GM21529 (cell line): ENCODE results near the gene SYNE4.
A peak's percentile ranks its signal among the peaks of the same experiment; 100 is the strongest.

ENCODE experiments used
- ATAC-seq: cut with Tn5 transposase; IDR thresholded peaks from one replicate; pipeline ENCODE4 v1.9.1; 2021; ENCODE audit not compliant: unreplicated experiment

The SYNE4 gene

GRCh38 chr19:36026091-36026876 lies 17.7 kb upstream of the SYNE4 start:
- no peak for ATAC-seq

- no peak for ATAC-seq
These were observed 16.9 kb upstream of the SYNE4 start for GRCh38 chr19:36025541-36025940.

DNA sequence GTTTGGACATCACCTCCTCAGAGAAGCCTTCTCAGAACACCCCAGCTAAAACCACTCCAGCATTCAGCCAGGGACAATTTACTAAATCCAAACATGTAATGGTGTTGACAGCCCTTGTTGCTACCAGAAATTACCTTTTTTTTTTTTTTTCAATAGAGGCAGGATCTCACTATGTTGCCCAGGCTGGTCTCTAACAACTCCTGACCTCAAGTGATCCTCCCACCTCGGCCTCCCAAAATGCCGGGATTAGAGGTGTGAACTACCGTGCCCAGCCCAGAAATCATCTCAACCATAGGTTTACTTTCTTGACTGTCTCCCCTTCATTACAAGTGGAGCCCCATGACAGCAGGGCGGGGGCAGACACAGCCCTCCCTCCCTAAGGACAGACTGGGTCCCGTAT lies 14.8 kb upstream of the SYNE4 start:
- no peak for ATAC-seq

GRCh38 chr19:36019061-36019670 lies 10.6 kb upstream of the SYNE4 start:
- ATAC-seq, result no peak

DNA sequence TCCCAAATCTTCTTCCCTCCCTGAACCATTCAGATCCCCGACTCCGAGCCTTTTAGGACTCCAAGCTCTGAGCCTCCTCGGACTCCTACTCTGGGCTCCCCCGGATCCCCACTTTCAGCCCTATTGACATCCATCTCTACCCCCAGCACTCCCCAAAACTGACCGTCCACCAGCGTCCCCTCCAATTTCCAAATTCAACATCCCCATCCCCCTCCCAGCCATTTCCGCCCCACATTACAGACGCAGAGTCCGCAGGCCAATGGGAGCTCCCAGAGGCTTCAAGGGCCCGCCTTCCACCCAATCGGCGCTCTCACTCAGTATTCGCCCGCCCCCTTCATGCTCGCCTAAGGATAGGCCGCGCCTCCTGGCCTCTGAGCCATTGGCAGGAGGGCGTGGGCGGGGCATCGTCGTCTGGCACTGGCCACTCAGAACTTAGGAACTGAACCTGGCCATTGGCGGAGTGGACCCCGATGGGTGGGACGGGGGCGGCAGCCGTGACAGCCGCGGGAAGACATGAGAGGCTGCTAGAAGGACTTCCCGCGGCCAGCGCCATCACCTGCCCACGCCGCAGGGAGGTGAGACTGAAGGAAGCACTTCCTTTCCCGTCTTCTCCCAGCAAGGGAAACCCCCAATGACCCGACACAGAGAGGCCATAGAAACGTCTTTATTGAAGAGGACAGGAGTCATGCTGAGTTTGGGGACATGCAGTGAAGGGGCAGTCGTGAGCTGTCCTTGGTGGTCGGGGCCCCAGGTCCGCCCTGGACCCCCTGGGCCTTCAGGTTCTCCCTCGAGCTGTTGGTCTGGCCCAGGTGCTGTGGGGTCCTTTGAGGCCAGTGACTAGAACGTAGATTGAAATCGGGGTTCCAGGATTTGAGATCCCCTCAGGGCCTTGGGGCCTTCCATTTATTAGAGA lies 5.7 kb upstream of the SYNE4 start, which contains the start of gene ALKBH6:
ALKBH6 (minus strand) TSS at position 202 of the 913 bp plus-strand sequence. CDS start 816 bp downstream, outside the sequence.
- peak; percentile 93 for ATAC-seq

- ATAC-seq, result no peak
These were observed 4.8 kb upstream of the SYNE4 start for GRCh38 chr19:36013280-36014011.

GRCh38 chr19:36010402-36010801 lies 1.8 kb upstream of the SYNE4 start:
- ATAC-seq, result no peak

- no peak for ATAC-seq
These were observed 1.2 kb upstream of the SYNE4 start for GRCh38 chr19:36009633-36010379.

DNA sequence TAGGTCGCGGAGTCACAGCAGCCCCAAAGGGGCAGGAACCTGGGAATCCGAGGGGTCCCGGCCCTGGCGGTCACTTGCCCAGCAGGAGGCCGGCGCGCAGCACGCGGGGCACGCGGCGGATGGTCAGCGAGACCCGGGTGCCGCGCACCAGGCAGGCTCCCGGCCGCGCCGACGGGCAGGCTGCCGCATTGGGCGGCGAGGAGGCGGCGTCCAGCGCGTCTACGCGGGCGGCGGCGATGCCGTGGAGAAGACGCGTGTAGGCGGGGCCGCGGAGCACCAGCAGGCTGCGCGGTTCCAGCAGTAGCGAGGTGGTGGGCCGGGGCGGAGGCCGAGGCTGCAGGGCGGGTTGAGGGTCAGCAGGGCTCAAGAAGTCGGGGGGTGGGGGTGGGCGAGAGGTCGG lies 607 bp upstream of the SYNE4 start:
- ATAC-seq, result no peak

GRCh38 chr19:36006955-36007354 lies 1.7 kb downstream of the SYNE4 start:
- no peak for ATAC-seq

- no peak for ATAC-seq
These were observed 5.3 kb downstream of the SYNE4 start for GRCh38 chr19:36003284-36003683.

DNA sequence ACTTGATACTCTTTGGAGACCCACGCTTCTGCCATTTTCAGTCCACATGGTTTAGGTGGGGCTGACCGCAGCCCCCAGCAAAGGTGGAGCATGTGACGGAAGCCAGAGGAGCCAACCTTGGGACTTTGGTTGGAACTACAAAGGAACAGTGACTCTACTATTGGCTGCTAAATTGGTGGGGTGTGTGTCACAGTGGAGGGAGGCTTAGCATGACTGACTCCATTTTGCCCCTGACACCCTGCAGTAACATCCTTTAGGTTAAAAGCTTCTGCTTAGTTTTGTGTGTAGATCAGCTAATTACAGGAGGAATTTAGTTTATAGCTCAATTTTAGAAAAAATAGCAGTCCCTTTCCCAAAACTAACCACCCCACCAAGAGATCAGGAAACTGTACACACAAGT lies 7.0 kb downstream of the SYNE4 start:
- no peak for ATAC-seq

DNA sequence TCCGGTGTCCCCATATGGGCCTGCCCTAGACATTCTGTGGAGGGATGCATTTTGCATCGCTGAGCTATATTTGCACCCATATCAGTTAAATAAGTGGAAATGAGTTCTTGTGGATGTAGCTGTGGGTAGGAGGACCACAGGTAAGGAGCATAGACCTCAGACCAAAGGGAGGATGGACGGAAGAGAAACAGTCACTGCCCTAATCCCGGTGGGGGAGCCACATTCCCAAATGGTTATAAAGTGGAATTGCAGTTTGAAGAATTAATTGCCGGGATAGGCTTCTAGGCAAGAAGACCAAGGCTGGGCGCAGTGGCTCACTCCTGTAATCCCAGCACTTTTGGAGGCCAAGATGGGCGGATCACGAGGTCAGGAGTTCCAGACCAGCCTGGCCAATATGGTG lies 11.8 kb downstream of the SYNE4 start:
- ATAC-seq, result no peak

- ATAC-seq, result peak; percentile 87
These were observed 13.3 kb downstream of the SYNE4 start, which contains the start of gene SDHAF1 for GRCh38 chr19:35995048-35995993. TSS of gene SDHAF1 (plus strand) at chr19:35995188. CDS start at chr19:35995275, 87 bp downstream.

DNA sequence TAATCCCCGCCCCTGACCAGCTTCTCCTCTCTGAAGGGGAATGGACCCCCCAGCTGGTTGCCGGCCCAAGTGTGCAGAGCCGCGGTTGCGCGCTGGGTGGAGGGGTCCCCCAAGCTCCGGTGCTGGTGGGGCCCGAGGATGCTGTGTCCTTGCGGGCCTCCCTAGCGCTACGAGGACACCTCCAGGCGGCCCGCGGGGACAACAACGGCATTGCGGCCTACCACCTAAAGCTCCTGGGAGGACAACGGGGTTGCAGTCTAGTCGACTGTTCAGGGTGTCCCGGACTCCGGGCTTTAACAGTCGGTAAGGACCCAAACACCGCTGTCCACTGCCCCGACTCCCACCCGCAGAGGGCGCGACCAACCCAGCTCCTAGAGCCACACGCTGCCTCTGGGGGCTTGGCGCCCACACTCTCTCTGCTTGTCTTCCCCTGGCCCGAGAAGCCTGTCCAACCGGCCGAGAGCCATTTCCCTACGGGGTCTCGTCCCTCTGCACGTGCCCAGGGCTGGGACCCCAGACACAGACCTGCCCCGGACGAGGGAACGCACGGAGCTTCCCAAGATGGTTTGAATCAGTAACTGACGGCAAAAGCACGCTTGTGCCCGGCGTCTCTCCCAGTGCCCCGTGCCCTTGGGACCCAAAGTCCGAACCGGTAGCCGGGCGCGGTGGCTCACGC lies 14.6 kb downstream of the SYNE4 start:
- ATAC-seq, result no peak

GRCh38 chr19:35992907-35993765 lies 15.5 kb downstream of the SYNE4 start:
- no peak for ATAC-seq

- no peak for ATAC-seq
These were observed 16.7 kb downstream of the SYNE4 start for GRCh38 chr19:35991731-35992450.
